ENCODE data around the gene KANK3.

The KANK3 gene

GRCh38 chr19:8373867-8374813, 31.1 kb upstream of the KANK3 start:
- H3K27me3 ChIP-seq = no peaks in the 10 kb centered on the region
- no peak for TF ChIP-seq Cebpa-rat (IDR thresholded peaks at IDR 0.05)
- no peak overlapping the region for H3K27ac ChIP-seq
- peaks cover 0 to 8% (median 6%) of the 10 kb centered on the region in 10 experiments; a peak in 11 of 20 replicates for H3K4me1 ChIP-seq
- H3K9me3 ChIP-seq (replicated peaks in 1 of 11) = peaks cover 0 to 4% (median 3%) of the 10 kb centered on the region in 11 experiments; a peak in 14 of 22 replicates
- H3K4me3 ChIP-seq = no peak overlapping the region
- no peak overlapping the region for H3K9ac ChIP-seq
- H3K4me2 ChIP-seq = no peak overlapping the region
- peaks cover 4 to 49% (median 24%) of the 10 kb centered on the region in 11 experiments; a peak in 16 of 22 replicates for H3K36me3 ChIP-seq
- H4K20me1 ChIP-seq = no peaks in the 10 kb centered on the region; a peak in 2 of 22 replicates

- no peak overlapping the region; a peak in 1 of 22 replicates for H3K9ac ChIP-seq
- H3K27me3 ChIP-seq = peaks cover 12 to 24% (median 19%) of the 10 kb centered on the region in 11 experiments
- no peaks in the 10 kb centered on the region for H3K9me3 ChIP-seq (replicated peaks in 1 of 11)
- peaks cover 14 to 24% (median 21%) of the 10 kb centered on the region in 10 experiments for H3K4me1 ChIP-seq
- peaks cover 0 to 31% (median 19%) of the 10 kb centered on the region in 11 experiments; a peak in 16 of 22 replicates for H3K36me3 ChIP-seq
- no peak overlapping the region for H3K4me3 ChIP-seq
- peak overlapping the region in 1 of 11 experiments; percentile 16; a peak in 2 of 22 replicates for H3K27ac ChIP-seq
- peaks cover 0 to 11% (median 1%) of the 10 kb centered on the region in 11 experiments; a peak in 9 of 22 replicates for H4K20me1 ChIP-seq
- no peak for TF ChIP-seq Cebpa-rat (IDR thresholded peaks at IDR 0.05)
- peak overlapping the region in 2 of 11 experiments; percentile 11 to 28; a peak in 3 of 22 replicates for H3K4me2 ChIP-seq
These were observed 28.1 kb upstream of the KANK3 start for GRCh38 chr19:8371011-8371804.

- Histone ChIP-seq H3K9me3 (replicated peaks in 1 of 11) (no peaks in the 10 kb centered on the region), H3K27me3 (peaks cover 20 to 32% (median 27%) of the 10 kb centered on the region in 11 experiments), H3K4me1 (peaks cover 14 to 24% (median 22%) of the 10 kb centered on the region in 10 experiments), H3K36me3 (peaks cover 0 to 24% (median 13%) of the 10 kb centered on the region in 11 experiments; a peak in 14 of 22 replicates), H3K9ac (no peak overlapping the region), H4K20me1 (peaks cover 0 to 19% (median 6%) of the 10 kb centered on the region in 11 experiments; a peak in 9 of 22 replicates), H3K4me3 (no peak overlapping the region), H3K4me2 (no peak overlapping the region), H3K27ac (peak overlapping the region in 1 of 11 experiments; percentile 16; a peak in 1 of 22 replicates)
- TF ChIP-seq Cebpa-rat (IDR thresholded peaks at IDR 0.05) = no peak
These were observed 27.3 kb upstream of the KANK3 start for GRCh38 chr19:8370176-8371010.

- TF ChIP-seq Cebpa-rat (IDR thresholded peaks at IDR 0.05) = no peak
- Histone ChIP-seq H3K27me3 (peaks cover 47 to 60% (median 54%) of the 10 kb centered on the region in 11 experiments), H3K4me2 (peak overlapping the region; percentile 51 to 78 (median 66)), H3K4me1 (peaks cover 31 to 47% (median 42%) of the 10 kb centered on the region in 10 experiments), H4K20me1 (peaks cover 0 to 31% (median 14%) of the 10 kb centered on the region in 11 experiments; a peak in 14 of 22 replicates), H3K9ac (no peak overlapping the region), H3K27ac (no peak overlapping the region), H3K4me3 (no peak overlapping the region), H3K9me3 (replicated peaks in 1 of 11) (no peaks in the 10 kb centered on the region), H3K36me3 (peaks cover 0 to under 1% (median 0%) of the 10 kb centered on the region in 11 experiments; a peak in 4 of 22 replicates)
These were observed 24.4 kb upstream of the KANK3 start for GRCh38 chr19:8367327-8368001.

GRCh38 chr19:8366961-8367326, 23.9 kb upstream of the KANK3 start:
- Histone ChIP-seq H3K9ac (no peak overlapping the region), H3K4me3 (no peak overlapping the region), H3K27me3 (peaks cover 47 to 65% (median 60%) of the 10 kb centered on the region in 11 experiments), H3K36me3 (no peaks in the 10 kb centered on the region; a peak in 1 of 22 replicates), H3K4me1 (peaks cover 37 to 53% (median 47%) of the 10 kb centered on the region in 10 experiments), H3K4me2 (peak overlapping the region; percentile 51 to 78 (median 66)), H3K27ac (no peak overlapping the region), H4K20me1 (peaks cover 0 to 31% (median 14%) of the 10 kb centered on the region in 11 experiments; a peak in 14 of 22 replicates), H3K9me3 (replicated peaks in 1 of 11) (no peaks in the 10 kb centered on the region)
- TF ChIP-seq Cebpa-rat (IDR thresholded peaks at IDR 0.05) = no peak

GRCh38 chr19:8366121-8366581, 23.1 kb upstream of the KANK3 start:
- no peak overlapping the region for H3K27ac ChIP-seq
- H3K9me3 ChIP-seq (replicated peaks in 1 of 11) = no peaks in the 10 kb centered on the region
- TF ChIP-seq Cebpa-rat (IDR thresholded peaks at IDR 0.05) = no peak
- peaks cover 47 to 69% (median 64%) of the 10 kb centered on the region in 11 experiments for H3K27me3 ChIP-seq
- H3K36me3 ChIP-seq = no peaks in the 10 kb centered on the region; a peak in 1 of 22 replicates
- no peak overlapping the region for H3K4me3 ChIP-seq
- peaks cover 0 to 31% (median 14%) of the 10 kb centered on the region in 11 experiments; a peak in 14 of 22 replicates for H4K20me1 ChIP-seq
- H3K9ac ChIP-seq = no peak overlapping the region
- no peak overlapping the region for H3K4me2 ChIP-seq
- H3K4me1 ChIP-seq = peaks cover 40 to 52% (median 47%) of the 10 kb centered on the region in 10 experiments
